ENCODE results near the gene ADGRF5.

The ADGRF5 gene

GRCh38 chr6:46867411-46867810, 54.3 kb downstream of the ADGRF5 start:
- TF ChIP-seq REST (IDR thresholded peaks at IDR 0.05; ENCODE audit: low read depth) (no peak), FOXM1 (IDR thresholded peaks at IDR 0.05; ENCODE audit: borderline replicate concordance, low read depth) (no peak), RAD21 (IDR thresholded peaks at IDR 0.05; ENCODE audit: low read depth) (no peak)

- TF ChIP-seq ZBTB7A (IDR thresholded peaks at IDR 0.05; ENCODE audit: low read depth) (no peak), REST (IDR thresholded peaks at IDR 0.05; ENCODE audit: low read depth) (no peak), YY1 (IDR thresholded peaks at IDR 0.05; ENCODE audit: low read depth) (no peak), USF1 (IDR thresholded peaks at IDR 0.05) (no peak), FOXM1 (IDR thresholded peaks at IDR 0.05; ENCODE audit: borderline replicate concordance, low read depth) (no peak), NFIC (IDR thresholded peaks at IDR 0.05) (no peak), RAD21 (IDR thresholded peaks at IDR 0.05; ENCODE audit: low read depth) (no peak), CREB1 (IDR thresholded peaks at IDR 0.05; ENCODE audit: low read depth) (no peak), TEAD4 (IDR thresholded peaks at IDR 0.05) (no peak), TAF1 (IDR thresholded peaks at IDR 0.05; ENCODE audit: low read depth) (no peak), TCF12 (IDR thresholded peaks at IDR 0.05; ENCODE audit: low read depth) (no peak), EP300 (IDR thresholded peaks at IDR 0.05; ENCODE audit: borderline replicate concordance) (no peak), EGR1 (IDR thresholded peaks at IDR 0.05) (no peak), CEBPB (IDR thresholded peaks at IDR 0.05) (no peak), MAX (IDR thresholded peaks at IDR 0.05) (no peak)
Observed at GRCh38 chr6:46865221-46865620, 56.5 kb downstream of the ADGRF5 start.

- TF ChIP-seq TAF1 (IDR thresholded peaks at IDR 0.05; ENCODE audit: low read depth), result no peak
- TF ChIP-seq NFIC (IDR thresholded peaks at IDR 0.05), result no peak
- no peak for TF ChIP-seq TEAD4 (IDR thresholded peaks at IDR 0.05)
- no peak for TF ChIP-seq YY1 (IDR thresholded peaks at IDR 0.05; ENCODE audit: low read depth)
- no peak for TF ChIP-seq RAD21 (IDR thresholded peaks at IDR 0.05; ENCODE audit: low read depth)
- TF ChIP-seq CREB1 (IDR thresholded peaks at IDR 0.05; ENCODE audit: low read depth), result no peak
- TF ChIP-seq EGR1 (IDR thresholded peaks at IDR 0.05), result no peak
- no peak for TF ChIP-seq FOXM1 (IDR thresholded peaks at IDR 0.05; ENCODE audit: borderline replicate concordance, low read depth)
- TF ChIP-seq MAX (IDR thresholded peaks at IDR 0.05), result no peak
- TF ChIP-seq USF1 (IDR thresholded peaks at IDR 0.05), result no peak
- no peak for TF ChIP-seq CEBPB (IDR thresholded peaks at IDR 0.05)
Observed at GRCh38 chr6:46863791-46864190, 57.9 kb downstream of the ADGRF5 start.

- TF ChIP-seq FOXM1 (IDR thresholded peaks at IDR 0.05; ENCODE audit: borderline replicate concordance, low read depth) (no peak), NFIC (IDR thresholded peaks at IDR 0.05) (no peak), CREB1 (IDR thresholded peaks at IDR 0.05; ENCODE audit: low read depth) (no peak), USF1 (IDR thresholded peaks at IDR 0.05) (no peak), TEAD4 (IDR thresholded peaks at IDR 0.05) (no peak), CEBPB (IDR thresholded peaks at IDR 0.05) (no peak), ZBTB7A (IDR thresholded peaks at IDR 0.05; ENCODE audit: low read depth) (no peak), YY1 (IDR thresholded peaks at IDR 0.05; ENCODE audit: low read depth) (no peak), MAX (IDR thresholded peaks at IDR 0.05) (no peak), EGR1 (IDR thresholded peaks at IDR 0.05) (no peak), REST (IDR thresholded peaks at IDR 0.05; ENCODE audit: low read depth) (no peak), TCF12 (IDR thresholded peaks at IDR 0.05; ENCODE audit: low read depth) (no peak), TAF1 (IDR thresholded peaks at IDR 0.05; ENCODE audit: low read depth) (no peak), EP300 (IDR thresholded peaks at IDR 0.05; ENCODE audit: borderline replicate concordance) (no peak)
Observed at GRCh38 chr6:46862381-46862780, 59.4 kb downstream of the ADGRF5 start.

Measured in Ishikawa (cell line).